D341Med (cell line): ENCODE measurements around the gene POLR3H.
"Not testable (repeated sequence)": the region's sequence is repeated elsewhere in the genome, so short reads cannot be mapped to it uniquely, and the experiment has no call there.

Experiments used
- DNase-seq: peaks from one replicate; pipeline ENCODE4 v3.0.0; 2012; ENCODE audit warnings: low spot score

Gene POLR3H

GRCh38 chr22:41563051-41563711, 18.9 kb upstream of the POLR3H start:
- DNase-seq, result no peak

GRCh38 chr22:41562461-41562860, 18.2 kb upstream of the POLR3H start:
- DNase-seq, result no peak

- DNase-seq, result no peak
These were observed 17.5 kb upstream of the POLR3H start for GRCh38 chr22:41561788-41562187.

DNA sequence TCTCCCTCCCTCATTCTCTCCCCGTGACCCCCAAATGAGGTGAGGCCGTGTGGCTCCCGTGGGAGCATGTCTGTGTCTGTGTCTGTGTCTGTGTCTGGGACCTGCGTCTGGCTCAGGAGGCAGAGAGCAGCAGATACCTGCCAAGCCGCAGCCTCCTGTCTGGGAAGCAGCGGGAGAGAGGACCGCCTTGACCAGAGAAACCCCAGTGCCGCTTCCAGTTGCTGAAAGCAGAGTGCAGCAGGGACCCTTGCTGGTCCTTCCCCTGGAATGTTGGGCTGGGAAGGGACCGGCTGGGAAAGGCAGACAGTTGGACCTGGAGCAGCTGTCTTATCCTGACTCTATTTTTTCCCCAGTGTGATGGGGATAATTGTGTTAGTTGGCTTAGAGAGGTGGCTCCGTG, 17.1 kb upstream of the POLR3H start:
- no peak for DNase-seq

- DNase-seq, result no peak
These were observed 15.8 kb upstream of the POLR3H start for GRCh38 chr22:41560095-41560471.

GRCh38 chr22:41558241-41558630, 14.0 kb upstream of the POLR3H start:
- not testable (repeated sequence) for DNase-seq

DNA sequence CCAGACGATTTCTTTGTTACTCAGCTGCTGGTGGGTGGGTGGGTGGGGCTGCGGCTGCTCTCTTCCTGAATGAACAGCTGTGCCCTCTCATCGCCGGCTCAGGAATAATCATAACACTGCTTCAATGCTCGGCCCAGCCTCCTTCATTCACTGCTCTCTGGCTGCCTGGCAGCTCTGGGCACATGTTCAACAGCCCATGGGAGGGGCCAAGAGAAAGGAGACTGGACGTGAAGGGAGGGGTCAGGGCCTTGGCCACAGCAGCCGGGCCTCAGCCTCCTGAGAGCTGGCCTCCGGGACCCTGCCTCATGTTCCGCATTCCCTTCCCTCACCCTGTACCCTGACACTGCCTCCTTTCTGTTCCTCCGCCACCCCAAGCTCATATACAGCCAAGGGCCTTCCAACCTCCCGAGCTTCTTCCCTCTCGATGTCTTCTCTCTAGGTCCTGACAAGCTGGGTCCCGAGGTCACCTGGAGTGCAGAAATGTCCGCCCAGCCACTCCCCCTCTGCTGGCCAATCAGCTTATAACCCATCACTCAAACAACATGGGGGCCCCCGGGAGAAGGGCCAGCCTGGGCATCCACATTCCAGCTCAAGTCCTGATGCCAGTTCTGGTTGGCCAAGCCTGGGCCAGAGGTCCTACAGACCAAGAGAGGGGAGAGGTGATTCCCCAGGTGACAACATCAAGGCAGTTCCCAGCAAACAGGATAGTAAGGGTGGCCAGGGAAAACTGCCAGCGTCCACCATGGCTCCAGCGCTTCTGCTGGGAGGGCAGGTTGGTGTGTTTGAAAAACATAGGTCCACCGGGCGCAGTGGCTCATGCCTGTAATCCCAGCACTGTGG, 13.4 kb upstream of the POLR3H start:
- DNase-seq, result peak; percentile 49

- DNase-seq, result no peak
These were observed 12.3 kb upstream of the POLR3H start for GRCh38 chr22:41556561-41556960.

- DNase-seq, result no peak
These were observed 11.2 kb upstream of the POLR3H start for GRCh38 chr22:41555325-41555982.

- no peak for DNase-seq
These were observed 7.8 kb upstream of the POLR3H start for GRCh38 chr22:41551877-41552582.

DNA sequence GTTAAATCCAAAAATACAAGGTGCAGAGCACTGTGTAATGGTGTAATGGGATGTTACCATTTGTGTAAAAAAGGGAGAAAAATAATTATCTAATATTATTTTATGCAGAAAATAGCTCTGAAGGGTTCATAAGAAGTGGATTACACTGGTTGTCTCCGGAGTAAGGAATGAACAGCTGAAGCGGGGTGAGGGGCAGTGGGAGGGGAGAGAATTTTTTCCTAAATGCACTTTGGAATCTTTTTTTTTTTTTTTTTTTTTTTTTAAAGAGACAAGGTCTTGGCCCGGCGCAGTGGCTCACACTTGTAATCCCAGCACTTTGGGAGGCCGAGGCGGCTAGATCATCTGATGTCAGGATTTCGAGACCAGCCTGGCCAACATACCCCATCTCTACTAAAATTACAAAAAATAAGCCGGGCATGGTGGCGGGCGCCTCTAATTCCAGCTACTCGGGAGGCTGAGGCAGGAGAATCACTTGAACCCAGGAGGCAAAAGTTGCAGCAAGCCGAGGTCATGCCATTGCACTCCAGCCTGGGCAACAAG, 6.8 kb upstream of the POLR3H start:
- DNase-seq, result no peak

GRCh38 chr22:41548830-41549211, 4.6 kb upstream of the POLR3H start:
- no peak for DNase-seq

- DNase-seq, result no peak
These were observed 604 bp upstream of the POLR3H start for GRCh38 chr22:41544671-41545476.

- DNase-seq, result no peak
These were observed 2.0 kb downstream of the POLR3H start for GRCh38 chr22:41542224-41542623.

DNA sequence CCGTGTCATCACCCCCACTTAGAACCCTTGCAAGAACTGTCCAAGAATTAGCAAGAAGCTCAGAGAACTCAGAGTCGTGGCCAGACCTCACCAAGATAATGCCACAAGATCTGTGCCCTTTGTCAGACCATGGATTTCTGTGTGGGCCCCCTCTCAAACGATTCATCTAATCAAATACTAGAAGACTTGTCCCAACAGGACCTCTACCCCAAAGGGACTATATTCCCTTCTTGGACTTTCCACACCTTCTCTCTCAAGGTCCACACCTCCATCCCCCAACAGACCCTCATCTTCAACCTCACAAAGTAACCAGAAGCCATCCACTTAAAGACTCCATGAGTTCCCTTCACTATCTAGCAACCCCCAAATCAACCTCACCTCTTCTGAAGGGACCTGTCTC, 2.8 kb downstream of the POLR3H start:
- no peak for DNase-seq

DNA sequence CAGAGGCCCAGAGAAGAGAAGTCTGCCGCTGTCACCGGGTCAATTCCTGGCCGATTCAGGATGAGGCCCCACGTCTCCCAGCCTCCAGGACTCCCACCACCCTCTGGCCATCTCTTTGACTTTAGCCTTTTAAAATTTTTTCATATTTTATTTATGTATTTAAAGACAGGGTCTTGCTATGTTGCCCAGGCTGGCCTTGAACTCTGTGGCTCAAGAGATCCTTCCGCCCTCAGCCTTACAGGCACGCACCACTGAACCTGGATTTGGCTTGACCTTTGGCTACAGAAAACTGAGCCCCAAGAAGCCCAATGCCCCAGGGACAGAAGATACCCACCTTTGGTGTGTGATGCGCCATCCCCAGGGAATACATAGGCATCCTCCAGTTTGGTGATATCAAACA, 3.9 kb downstream of the POLR3H start:
- DNase-seq, result no peak

GRCh38 chr22:41540006-41540315, 4.3 kb downstream of the POLR3H start:
- DNase-seq, result no peak

GRCh38 chr22:41539146-41540005, 4.9 kb downstream of the POLR3H start:
- no peak for DNase-seq

DNA sequence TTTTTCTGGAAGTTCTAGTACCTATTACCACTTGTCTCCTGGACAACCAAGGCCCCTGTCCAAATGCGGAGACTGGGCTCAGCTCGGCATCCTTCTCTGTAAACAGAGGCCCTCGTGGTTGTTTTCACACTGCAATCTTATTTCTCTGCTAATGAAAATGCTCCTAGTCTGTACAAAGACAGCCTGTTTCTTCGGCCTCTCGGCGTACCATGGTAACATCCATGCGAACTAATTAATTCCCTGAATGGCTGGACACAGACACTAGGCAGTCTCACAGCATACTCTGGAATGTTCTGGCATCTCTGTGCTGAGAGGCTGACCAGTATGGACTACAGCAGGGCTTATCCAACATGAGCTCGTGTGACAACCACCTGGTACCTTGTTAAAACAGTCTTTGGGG, 5.7 kb downstream of the POLR3H start:
- DNase-seq, result no peak

- DNase-seq, result no peak
These were observed 7.1 kb downstream of the POLR3H start for GRCh38 chr22:41537203-41537602.

GRCh38 chr22:41535244-41535643, 9.0 kb downstream of the POLR3H start:
- peak; percentile 63 for DNase-seq
